GM23338 (cell line): ENCODE results near the gene HIVEP3. TPM values are rescaled to one million over a fixed set of nuclear protein-coding genes. Genes with fewer than 3 reads are reported as not detected.

Experiments used
- ATAC-seq: fragments of 200-7000 bp; cut with Tn5 transposase; 3 replicates; pipeline ENCODE4 v1.9.1; 2020
- DNase-seq: peaks from one replicate; pipeline ENCODE4 v3.0.0-alpha.2; 2015; ENCODE audit warnings: low spot score
- H2AFZ ChIP-seq: fragments of 200-600 bp; sonication (generic); 2 replicates; pipeline ENCODE4 v1.8.0; 2016; ENCODE audit warnings: antibody characterized with exemption, mild to moderate bottlenecking, moderate library complexity
- H3F3A ChIP-seq: fragments of 200-600 bp; sonication (generic); replicated peaks from 2 replicates; pipeline ENCODE4 v1.8.0; 2017; ENCODE audit warnings: antibody characterized with exemption, mixed run types, low read depth
- H3K27ac ChIP-seq: fragments of 200-600 bp; sonication (generic); 2 replicates; pipeline ENCODE4 v1.6.1; 2016; ENCODE audit warnings: low read depth
- H3K27me3 ChIP-seq: fragments of 200-600 bp; sonication (generic); 2 replicates; pipeline ENCODE4 v1.8.0; 2016; ENCODE audit warnings: mild to moderate bottlenecking, mixed run types, moderate library complexity; ENCODE audit not compliant: insufficient read depth
- H3K36me3 ChIP-seq: fragments of 200-600 bp; sonication (generic); 2 replicates; pipeline ENCODE4 v1.8.0; 2016; ENCODE audit warnings: mild to moderate bottlenecking; ENCODE audit not compliant: insufficient read depth
- H3K4me1 ChIP-seq: fragments of 200-600 bp; sonication (generic); 2 replicates; pipeline ENCODE4 v1.8.0; 2016; ENCODE audit warnings: mild to moderate bottlenecking, moderate library complexity; ENCODE audit not compliant: insufficient read depth
- H3K4me2 ChIP-seq: fragments of 200-600 bp; sonication (generic); 2 replicates; pipeline ENCODE4 v1.7.1; 2017; ENCODE audit warnings: mixed run types
- H3K4me3 ChIP-seq: fragments of 200-600 bp; sonication (generic); 2 replicates; pipeline ENCODE4 v1.6.1; 2016; ENCODE audit warnings: mixed run types
- H3K79me2 ChIP-seq: fragments of 200-600 bp; sonication (generic); replicated peaks from 2 replicates; pipeline ENCODE4 v1.8.0; 2017; ENCODE audit warnings: mild to moderate bottlenecking; ENCODE audit not compliant: insufficient read depth
- H3K9me2 ChIP-seq: fragments of 200-600 bp; sonication (generic); 2 replicates; pipeline ENCODE4 v1.8.0; 2017; ENCODE audit not compliant: insufficient read depth
- H4K20me1 ChIP-seq: fragments of 200-600 bp; sonication (generic); replicated peaks from 2 replicates; pipeline ENCODE4 v1.8.0; 2017; ENCODE audit warnings: mild to moderate bottlenecking; ENCODE audit not compliant: insufficient read depth
- H3K27ac Mint-ChIP-seq: 2 replicates; pipeline ENCODE4 v1.8.0; 2020; ENCODE audit warnings: inconsistent platforms, mild to moderate bottlenecking, moderate library complexity, mixed read lengths
- H3K27me3 Mint-ChIP-seq: 3 replicates; pipeline ENCODE4 v1.8.0; 2022; ENCODE audit warnings: low read depth, mild to moderate bottlenecking, moderate library complexity, mixed read lengths, inconsistent platforms; ENCODE audit not compliant: insufficient read depth, poor library complexity
- H3K36me3 Mint-ChIP-seq: 3 replicates; pipeline ENCODE4 v1.8.0; 2021; ENCODE audit warnings: low read depth, mild to moderate bottlenecking, inconsistent platforms, moderate library complexity, mixed read lengths
- H3K4me1 Mint-ChIP-seq: 3 replicates; pipeline ENCODE4 v1.8.0; 2020; ENCODE audit warnings: mild to moderate bottlenecking, inconsistent platforms, mixed read lengths
- H3K4me3 Mint-ChIP-seq: 3 replicates; pipeline ENCODE4 v1.8.0; 2021; ENCODE audit warnings: moderate library complexity, mild to moderate bottlenecking, inconsistent platforms, mixed read lengths
- H3K9me3 Mint-ChIP-seq: 3 replicates; pipeline ENCODE4 v1.8.0; 2020; ENCODE audit warnings: moderate library complexity, mild to moderate bottlenecking, inconsistent platforms, mixed read lengths
- CREB1 ChIP-seq: fragments of 250-450 bp; sonication (Bioruptor Pico); IDR thresholded peaks from 2 replicates; pipeline ENCODE4 v1.5.0; 2020; ENCODE audit warnings: low read depth, mild to moderate bottlenecking, moderate library complexity
- ETS1 ChIP-seq: IDR thresholded peaks from 2 replicates; pipeline ENCODE4 v1.6.1; 2016; ENCODE audit warnings: antibody characterized with exemption
- EZH2 ChIP-seq: fragments of 200-600 bp; sonication (generic); IDR thresholded peaks from one replicate; pipeline ENCODE4 v1.8.0; 2017; ENCODE audit warnings: antibody characterized with exemption, mild to moderate bottlenecking, low read depth; ENCODE audit not compliant: unreplicated experiment
- EZH2phosphoT487 ChIP-seq: fragments of 200-600 bp; sonication (generic); IDR thresholded peaks from one replicate; pipeline ENCODE4 v1.8.1; 2018; ENCODE audit warnings: antibody characterized with exemption; ENCODE audit not compliant: unreplicated experiment
- JUNB ChIP-seq: IDR thresholded peaks from one replicate; pipeline ENCODE4 v1.6.1; 2016; ENCODE audit warnings: antibody characterized with exemption; ENCODE audit not compliant: unreplicated experiment
- NANOG ChIP-seq: IDR thresholded peaks from 2 replicates; pipeline ENCODE4 v1.6.1; 2016; ENCODE audit warnings: antibody characterized with exemption, borderline replicate concordance
- POLR2AphosphoS5 ChIP-seq: IDR thresholded peaks from 2 replicates; pipeline ENCODE4 v1.6.1; 2016; ENCODE audit warnings: antibody characterized with exemption, low read depth
- REST ChIP-seq: IDR thresholded peaks from one replicate; pipeline ENCODE4 v1.6.1; 2018; ENCODE audit warnings: antibody characterized with exemption; ENCODE audit not compliant: unreplicated experiment
- ZNF114 ChIP-seq: fragments of 250-450 bp; sonication (Bioruptor Pico); IDR thresholded peaks from 2 replicates; pipeline ENCODE4 v1.5.0; 2020; ENCODE audit warnings: mild to moderate bottlenecking, moderate library complexity
- ZNF331 ChIP-seq: fragments of 250-450 bp; sonication (Bioruptor Pico); IDR thresholded peaks from 2 replicates; pipeline ENCODE4 v1.5.0; 2020; ENCODE audit warnings: low read depth, mild to moderate bottlenecking, moderate library complexity
- polyA plus RNA-seq: library from polyadenylated mRNA; unstranded; fragments of >200 nt; fragmentation: Nextera tagmentation; extraction: Ambion mirVana; gene quantifications from 2 replicates; pipeline ENCODE4 v1.2.1, GENCODE V29; 2016
- total RNA-seq: library from RNA; depleted of rRNA; stranded (reverse); fragments of >200 nt; shearing (Covaris generic); gene quantifications from 2 replicates; pipeline ENCODE4 v1.2.3, GENCODE V29; 2014
- TF ChIP-seq, protein P1 (sequence below), 2 experiments: fragments of 200-600 bp in 1 of 2; sonication (generic) in 1 of 2; conservative IDR thresholded peaks; 2 replicates each; pipeline versions ENCODE4 v1.5.1 to v1.6.1; 2016 to 2017; ENCODE audit warnings: antibody characterized with exemption in 2 of 2, low read depth in 2 of 2, mild to moderate bottlenecking in 2 of 2, moderate library complexity in 1 of 2
- TF ChIP-seq, protein P2 (sequence below): fragments of 250-450 bp; sonication (Bioruptor Pico); IDR thresholded peaks from 2 replicates; pipeline ENCODE4 v1.5.0; 2020; ENCODE audit warnings: mild to moderate bottlenecking, moderate library complexity

The HIVEP3 gene
- total and polyA plus RNA-seq, 2 experiments from 2014 or later = 0.14 to 0.24 TPM

- no peak for ATAC-seq
Observed at GRCh38 chr1:41683681-41684500, 234.8 kb downstream of the HIVEP3 start.

More at GRCh38 chr1:41683681-41684500, 234.8 kb downstream of the HIVEP3 start:
- H3K4me3 ChIP-seq = no peak overlapping the region
- no peak for DNase-seq
- no peaks in the 10 kb centered on the region for H3K36me3 ChIP-seq
- no peaks in the 10 kb centered on the region for H4K20me1 ChIP-seq
- H3K27me3 Mint-ChIP-seq = peaks cover 5% of the 10 kb centered on the region
- no peak overlapping the region for H3K27ac ChIP-seq
- 0 out of 2 replicates have a peak, but pooled peaks cover 3% of the 10 kb centered on the region for H3K9me2 ChIP-seq
- no peak overlapping the region for H2AFZ ChIP-seq
- no peaks in the 10 kb centered on the region for H3K36me3 Mint-ChIP-seq
- H3K79me2 ChIP-seq = no peaks in the 10 kb centered on the region
- no peak overlapping the region for H3K4me3 Mint-ChIP-seq
- no peak for TF ChIP-seq NANOG
- TF ChIP-seq ETS1 = no peak
- TF ChIP-seq EZH2 = no peak
- TF ChIP-seq REST = no peak
- TF ChIP-seq JUNB = no peak
- no peak for TF ChIP-seq CREB1 (CRISPR knock-in tag)
- TF ChIP-seq POLR2AphosphoS5 = no peak
- TF ChIP-seq EZH2phosphoT487 = no peak
- TF ChIP-seq ZNF331 = no peak
- TF ChIP-seq ZNF114 = no peak
- TF ChIP-seq, protein P1, sequence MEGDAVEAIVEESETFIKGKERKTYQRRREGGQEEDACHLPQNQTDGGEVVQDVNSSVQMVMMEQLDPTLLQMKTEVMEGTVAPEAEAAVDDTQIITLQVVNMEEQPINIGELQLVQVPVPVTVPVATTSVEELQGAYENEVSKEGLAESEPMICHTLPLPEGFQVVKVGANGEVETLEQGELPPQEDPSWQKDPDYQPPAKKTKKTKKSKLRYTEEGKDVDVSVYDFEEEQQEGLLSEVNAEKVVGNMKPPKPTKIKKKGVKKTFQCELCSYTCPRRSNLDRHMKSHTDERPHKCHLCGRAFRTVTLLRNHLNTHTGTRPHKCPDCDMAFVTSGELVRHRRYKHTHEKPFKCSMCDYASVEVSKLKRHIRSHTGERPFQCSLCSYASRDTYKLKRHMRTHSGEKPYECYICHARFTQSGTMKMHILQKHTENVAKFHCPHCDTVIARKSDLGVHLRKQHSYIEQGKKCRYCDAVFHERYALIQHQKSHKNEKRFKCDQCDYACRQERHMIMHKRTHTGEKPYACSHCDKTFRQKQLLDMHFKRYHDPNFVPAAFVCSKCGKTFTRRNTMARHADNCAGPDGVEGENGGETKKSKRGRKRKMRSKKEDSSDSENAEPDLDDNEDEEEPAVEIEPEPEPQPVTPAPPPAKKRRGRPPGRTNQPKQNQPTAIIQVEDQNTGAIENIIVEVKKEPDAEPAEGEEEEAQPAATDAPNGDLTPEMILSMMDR (conservative IDR thresholded peaks at IDR 0.05; ENCODE audit: low read depth in 2 of 2) = no peak
- TF ChIP-seq, protein P2, sequence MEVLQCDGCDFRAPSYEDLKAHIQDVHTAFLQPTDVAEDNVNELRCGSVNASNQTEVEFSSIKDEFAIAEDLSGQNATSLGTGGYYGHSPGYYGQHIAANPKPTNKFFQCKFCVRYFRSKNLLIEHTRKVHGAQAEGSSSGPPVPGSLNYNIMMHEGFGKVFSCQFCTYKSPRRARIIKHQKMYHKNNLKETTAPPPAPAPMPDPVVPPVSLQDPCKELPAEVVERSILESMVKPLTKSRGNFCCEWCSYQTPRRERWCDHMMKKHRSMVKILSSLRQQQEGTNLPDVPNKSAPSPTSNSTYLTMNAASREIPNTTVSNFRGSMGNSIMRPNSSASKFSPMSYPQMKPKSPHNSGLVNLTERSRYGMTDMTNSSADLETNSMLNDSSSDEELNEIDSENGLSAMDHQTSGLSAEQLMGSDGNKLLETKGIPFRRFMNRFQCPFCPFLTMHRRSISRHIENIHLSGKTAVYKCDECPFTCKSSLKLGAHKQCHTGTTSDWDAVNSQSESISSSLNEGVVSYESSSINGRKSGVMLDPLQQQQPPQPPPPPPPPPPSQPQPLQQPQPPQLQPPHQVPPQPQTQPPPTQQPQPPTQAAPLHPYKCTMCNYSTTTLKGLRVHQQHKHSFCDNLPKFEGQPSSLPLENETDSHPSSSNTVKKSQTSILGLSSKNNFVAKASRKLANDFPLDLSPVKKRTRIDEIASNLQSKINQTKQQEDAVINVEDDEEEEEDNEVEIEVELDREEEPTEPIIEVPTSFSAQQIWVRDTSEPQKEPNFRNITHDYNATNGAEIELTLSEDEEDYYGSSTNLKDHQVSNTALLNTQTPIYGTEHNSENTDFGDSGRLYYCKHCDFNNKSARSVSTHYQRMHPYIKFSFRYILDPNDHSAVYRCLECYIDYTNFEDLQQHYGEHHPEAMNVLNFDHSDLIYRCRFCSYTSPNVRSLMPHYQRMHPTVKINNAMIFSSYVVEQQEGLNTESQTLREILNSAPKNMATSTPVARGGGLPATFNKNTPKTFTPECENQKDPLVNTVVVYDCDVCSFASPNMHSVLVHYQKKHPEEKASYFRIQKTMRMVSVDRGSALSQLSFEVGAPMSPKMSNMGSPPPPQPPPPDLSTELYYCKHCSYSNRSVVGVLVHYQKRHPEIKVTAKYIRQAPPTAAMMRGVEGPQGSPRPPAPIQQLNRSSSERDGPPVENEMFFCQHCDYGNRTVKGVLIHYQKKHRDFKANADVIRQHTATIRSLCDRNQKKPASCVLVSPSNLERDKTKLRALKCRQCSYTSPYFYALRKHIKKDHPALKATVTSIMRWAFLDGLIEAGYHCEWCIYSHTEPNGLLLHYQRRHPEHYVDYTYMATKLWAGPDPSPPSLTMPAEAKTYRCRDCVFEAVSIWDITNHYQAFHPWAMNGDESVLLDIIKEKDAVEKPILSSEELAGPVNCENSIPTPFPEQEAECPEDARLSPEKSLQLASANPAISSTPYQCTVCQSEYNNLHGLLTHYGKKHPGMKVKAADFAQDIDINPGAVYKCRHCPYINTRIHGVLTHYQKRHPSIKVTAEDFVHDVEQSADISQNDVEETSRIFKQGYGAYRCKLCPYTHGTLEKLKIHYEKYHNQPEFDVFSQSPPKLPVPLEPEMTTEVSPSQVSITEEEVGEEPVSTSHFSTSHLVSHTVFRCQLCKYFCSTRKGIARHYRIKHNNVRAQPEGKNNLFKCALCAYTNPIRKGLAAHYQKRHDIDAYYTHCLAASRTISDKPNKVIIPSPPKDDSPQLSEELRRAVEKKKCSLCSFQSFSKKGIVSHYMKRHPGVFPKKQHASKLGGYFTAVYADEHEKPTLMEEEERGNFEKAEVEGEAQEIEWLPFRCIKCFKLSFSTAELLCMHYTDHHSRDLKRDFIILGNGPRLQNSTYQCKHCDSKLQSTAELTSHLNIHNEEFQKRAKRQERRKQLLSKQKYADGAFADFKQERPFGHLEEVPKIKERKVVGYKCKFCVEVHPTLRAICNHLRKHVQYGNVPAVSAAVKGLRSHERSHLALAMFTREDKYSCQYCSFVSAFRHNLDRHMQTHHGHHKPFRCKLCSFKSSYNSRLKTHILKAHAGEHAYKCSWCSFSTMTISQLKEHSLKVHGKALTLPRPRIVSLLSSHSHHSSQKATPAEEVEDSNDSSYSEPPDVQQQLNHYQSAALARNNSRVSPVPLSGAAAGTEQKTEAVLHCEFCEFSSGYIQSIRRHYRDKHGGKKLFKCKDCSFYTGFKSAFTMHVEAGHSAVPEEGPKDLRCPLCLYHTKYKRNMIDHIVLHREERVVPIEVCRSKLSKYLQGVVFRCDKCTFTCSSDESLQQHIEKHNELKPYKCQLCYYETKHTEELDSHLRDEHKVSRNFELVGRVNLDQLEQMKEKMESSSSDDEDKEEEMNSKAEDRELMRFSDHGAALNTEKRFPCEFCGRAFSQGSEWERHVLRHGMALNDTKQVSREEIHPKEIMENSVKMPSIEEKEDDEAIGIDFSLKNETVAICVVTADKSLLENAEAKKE (CRISPR knock-in tag) = no peak
- H3K4me1 ChIP-seq = no peaks in the 10 kb centered on the region
- no peak overlapping the region for H3K27ac Mint-ChIP-seq
- no peaks in the 10 kb centered on the region for H3K27me3 ChIP-seq
- no peaks in the 10 kb centered on the region for H3K9me3 Mint-ChIP-seq
- H3F3A ChIP-seq = no peaks in the 10 kb centered on the region
- H3K4me1 Mint-ChIP-seq = peaks cover 7% of the 10 kb centered on the region; the same call in 2 of the 3 replicates
- H3K4me2 ChIP-seq = no peak overlapping the region
